ENCODE results near the gene BRD1.
"Not testable (repeated sequence)": the region's sequence is repeated elsewhere in the genome, so short reads cannot be mapped to it uniquely, and the experiment has no call there.

Gene BRD1

GRCh38 chr22:49862496-49862776, 34.8 kb upstream of the BRD1 start:
- Mint-ChIP-seq H3K4me3 (no peak overlapping the region), H3K4me1 (peaks cover 52% of the 10 kb centered on the region), H3K27ac (ENCODE audit: low read depth) (no peak overlapping the region), H3K36me3 (ENCODE audit: insufficient read depth) (peaks cover 2% of the 10 kb centered on the region), H3K9me3 (no peaks in the 10 kb centered on the region), H3K27me3 (no peaks in the 10 kb centered on the region)
- DNase-seq (ENCODE audit: low spot score in 2 of 2): no peak
- no peak for ATAC-seq (replicated peaks; ENCODE audit: extremely low read depth, poor library complexity, severe bottlenecking)

- no peaks in the 10 kb centered on the region for H3K9me3 Mint-ChIP-seq
- H3K27me3 Mint-ChIP-seq: no peaks in the 10 kb centered on the region
- peaks cover 2% of the 10 kb centered on the region for H3K36me3 Mint-ChIP-seq (ENCODE audit: insufficient read depth)
- H3K4me3 Mint-ChIP-seq: no peak overlapping the region
- H3K4me1 Mint-ChIP-seq: peaks cover 46% of the 10 kb centered on the region
- no peak for DNase-seq (ENCODE audit: low spot score in 2 of 2)
- H3K27ac Mint-ChIP-seq (ENCODE audit: low read depth): peak overlapping the region; percentile 16
- no peak for ATAC-seq (replicated peaks; ENCODE audit: extremely low read depth, poor library complexity, severe bottlenecking)
These were observed 34.2 kb upstream of the BRD1 start for GRCh38 chr22:49861642-49862495.

- Mint-ChIP-seq H3K4me1 (peaks cover 47% of the 10 kb centered on the region), H3K9me3 (no peaks in the 10 kb centered on the region), H3K36me3 (ENCODE audit: insufficient read depth) (peaks cover 6% of the 10 kb centered on the region), H3K27ac (ENCODE audit: low read depth) (no peak overlapping the region), H3K27me3 (no peaks in the 10 kb centered on the region), H3K4me3 (no peak overlapping the region)
- ATAC-seq (replicated peaks; ENCODE audit: extremely low read depth, poor library complexity, severe bottlenecking) (no peak), DNase-seq (ENCODE audit: low spot score in 2 of 2) (no peak)
These were observed 31.2 kb upstream of the BRD1 start for GRCh38 chr22:49858827-49859226.

- Mint-ChIP-seq H3K9me3 (no peaks in the 10 kb centered on the region), H3K27me3 (no peaks in the 10 kb centered on the region), H3K4me1 (peaks cover 39% of the 10 kb centered on the region), H3K27ac (ENCODE audit: low read depth) (no peak overlapping the region), H3K4me3 (no peak overlapping the region), H3K36me3 (ENCODE audit: insufficient read depth) (peaks cover 6% of the 10 kb centered on the region)
- DNase-seq (ENCODE audit: low spot score in 2 of 2): no peak
- ATAC-seq (replicated peaks; ENCODE audit: extremely low read depth, poor library complexity, severe bottlenecking): no peak
These were observed 29.3 kb upstream of the BRD1 start for GRCh38 chr22:49856766-49857618.

- no peaks in the 10 kb centered on the region for H3K9me3 Mint-ChIP-seq
- H3K27ac Mint-ChIP-seq (ENCODE audit: low read depth): peak overlapping the region; percentile 97
- DNase-seq (ENCODE audit: low spot score in 2 of 2) (no peak), ATAC-seq (replicated peaks; ENCODE audit: extremely low read depth, poor library complexity, severe bottlenecking) (no peak)
- no peaks in the 10 kb centered on the region for H3K27me3 Mint-ChIP-seq
- peaks cover 6% of the 10 kb centered on the region for H3K36me3 Mint-ChIP-seq (ENCODE audit: insufficient read depth)
- peak overlapping the region; percentile 98 for H3K4me3 Mint-ChIP-seq
- H3K4me1 Mint-ChIP-seq: peaks cover 39% of the 10 kb centered on the region
These were observed 28.7 kb upstream of the BRD1 start for GRCh38 chr22:49856343-49856742.

- DNase-seq (ENCODE audit: low spot score in 2 of 2): no peak
- peak overlapping the region; percentile 98 for H3K4me3 Mint-ChIP-seq
- H3K27me3 Mint-ChIP-seq: no peaks in the 10 kb centered on the region
- peaks cover 41% of the 10 kb centered on the region for H3K4me1 Mint-ChIP-seq
- H3K36me3 Mint-ChIP-seq (ENCODE audit: insufficient read depth): peaks cover 6% of the 10 kb centered on the region
- no peak for ATAC-seq (replicated peaks; ENCODE audit: extremely low read depth, poor library complexity, severe bottlenecking)
- no peaks in the 10 kb centered on the region for H3K9me3 Mint-ChIP-seq
- H3K27ac Mint-ChIP-seq (ENCODE audit: low read depth): peak overlapping the region; percentile 97
These were observed 27.7 kb upstream of the BRD1 start for GRCh38 chr22:49855251-49855911.

- Mint-ChIP-seq H3K36me3 (ENCODE audit: insufficient read depth) (peaks cover 6% of the 10 kb centered on the region), H3K27me3 (no peaks in the 10 kb centered on the region), H3K4me3 (peak overlapping the region; percentile 98), H3K9me3 (no peaks in the 10 kb centered on the region), H3K27ac (ENCODE audit: low read depth) (peak overlapping the region; percentile 97), H3K4me1 (peaks cover 40% of the 10 kb centered on the region)
- no peak for ATAC-seq (replicated peaks; ENCODE audit: extremely low read depth, poor library complexity, severe bottlenecking)
- no peak for DNase-seq (ENCODE audit: low spot score in 2 of 2)
These were observed 26.5 kb upstream of the BRD1 start for GRCh38 chr22:49853981-49854831.

- H3K4me1 Mint-ChIP-seq: peaks cover 29% of the 10 kb centered on the region
- H3K36me3 Mint-ChIP-seq (ENCODE audit: insufficient read depth): peaks cover 6% of the 10 kb centered on the region
- H3K27me3 Mint-ChIP-seq: no peaks in the 10 kb centered on the region
- H3K27ac Mint-ChIP-seq (ENCODE audit: low read depth): peak within 1 kb of the TSS; percentile 97
- H3K9me3 Mint-ChIP-seq: no peaks in the 10 kb centered on the region
- H3K4me3 Mint-ChIP-seq: peak within 1 kb of the TSS; percentile 98
- DNase-seq (ENCODE audit: low spot score in 2 of 2): peak; percentile 98 to 99
- peak; percentile 76 for ATAC-seq (replicated peaks; ENCODE audit: extremely low read depth, poor library complexity, severe bottlenecking)
These were observed 25.5 kb upstream of the BRD1 start, which contains the start of gene ZBED4 for GRCh38 chr22:49852898-49853894. ZBED4 (plus strand) TSS chr22:49853844; CDS start chr22:49883663, 29,819 bp downstream.

GRCh38 chr22:49852568-49852897, 24.9 kb upstream of the BRD1 start:
- H3K36me3 Mint-ChIP-seq (ENCODE audit: insufficient read depth); DNase-seq (ENCODE audit: low spot score in 2 of 2); H3K27ac Mint-ChIP-seq (ENCODE audit: low read depth); H3K27me3 Mint-ChIP-seq; ATAC-seq (replicated peaks; ENCODE audit: extremely low read depth, poor library complexity, severe bottlenecking); H3K9me3 Mint-ChIP-seq: not testable (repeated sequence)
- Mint-ChIP-seq H3K4me3 (peak overlapping the region; percentile 50), H3K4me1 (peaks cover 28% of the 10 kb centered on the region)

- ATAC-seq (replicated peaks; ENCODE audit: extremely low read depth, poor library complexity, severe bottlenecking) (no peak), DNase-seq (ENCODE audit: low spot score in 2 of 2) (no peak)
- Mint-ChIP-seq H3K27ac (ENCODE audit: low read depth) (peak overlapping the region; percentile 55), H3K4me3 (peak overlapping the region; percentile 59), H3K27me3 (no peaks in the 10 kb centered on the region), H3K36me3 (ENCODE audit: insufficient read depth) (peaks cover 6% of the 10 kb centered on the region), H3K4me1 (peaks cover 27% of the 10 kb centered on the region), H3K9me3 (no peaks in the 10 kb centered on the region)
These were observed 23.5 kb upstream of the BRD1 start for GRCh38 chr22:49850959-49851802.

Measured in central memory CD8-positive, alpha-beta T cell (primary cell).